Measurements from ENCODE around the gene ARHGAP40. TPM values are rescaled to one million over a fixed set of nuclear protein-coding genes. Genes with fewer than 3 reads are reported as not detected.

Gene ARHGAP40
- total RNA-seq, 2 experiments from 2014 or later = not detected

DNA sequence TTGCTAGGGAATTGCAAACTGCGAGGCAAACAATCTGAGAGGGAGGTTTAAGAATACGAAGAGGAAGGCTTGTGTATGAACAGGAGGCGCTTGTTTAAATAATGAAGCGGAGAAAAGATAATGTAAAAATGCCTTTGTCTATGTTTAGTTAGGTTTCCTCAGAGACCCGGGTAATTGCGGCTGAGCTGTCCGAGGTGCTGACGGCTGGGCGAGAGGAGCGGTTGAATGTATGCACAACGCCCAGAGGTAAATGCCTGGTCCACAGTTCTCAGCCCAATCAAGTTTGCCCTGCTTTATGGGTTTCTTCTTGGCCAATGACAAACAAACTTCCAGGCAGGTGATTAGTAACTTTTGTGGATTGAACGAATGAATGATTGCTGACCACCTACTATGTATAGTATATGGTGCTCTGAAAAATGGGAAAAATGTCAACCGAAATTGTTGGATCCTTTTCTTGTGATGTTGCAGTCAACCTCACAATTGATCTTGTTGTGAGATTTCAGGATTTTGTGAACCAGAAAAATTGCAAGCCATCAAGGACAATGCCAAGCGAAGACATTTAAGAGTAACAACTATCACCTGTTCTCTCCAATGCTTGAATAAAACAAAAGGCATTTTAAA, 84.4 kb downstream of the ARHGAP40 start:
- POLR2A ChIA-PET = interaction anchor here (0.6 kb wide), 1 partner anchor 191 kb away, joined by 3 read pairs; no protein-coding TSS in a partner anchor
- CTCF ChIA-PET = no interaction called here
- Mint-ChIP-seq H3K4me1 (ENCODE audit: low read depth) (no peaks in the 10 kb centered on the region), H3K4me3 (no peak overlapping the region), H3K27ac (no peak overlapping the region), H3K36me3 (ENCODE audit: low read depth) (no peaks in the 10 kb centered on the region), H3K9me3 (peaks cover 5% of the 10 kb centered on the region), H3K27me3 (peaks cover 89% of the 10 kb centered on the region)
- H3K9me3 ChIP-seq (ENCODE audit: control insufficient read depth in 1 of 2, insufficient read depth in 1 of 2, low read length in 2 of 2) = peaks cover 0 to 3% of the 10 kb centered on the region in 2 experiments
- H3K27me3 ChIP-seq (ENCODE audit: control insufficient read depth in 1 of 2, insufficient read depth in 2 of 2, low read length in 2 of 2) = peaks cover 29 to 37% of the 10 kb centered on the region in 2 experiments
- H3K4me3 ChIP-seq (ENCODE audit: low read length) = no peak overlapping the region
- H3K36me3 ChIP-seq (ENCODE audit: insufficient read depth, low read length) = no peaks in the 10 kb centered on the region
- TF ChIP-seq, protein P1, sequence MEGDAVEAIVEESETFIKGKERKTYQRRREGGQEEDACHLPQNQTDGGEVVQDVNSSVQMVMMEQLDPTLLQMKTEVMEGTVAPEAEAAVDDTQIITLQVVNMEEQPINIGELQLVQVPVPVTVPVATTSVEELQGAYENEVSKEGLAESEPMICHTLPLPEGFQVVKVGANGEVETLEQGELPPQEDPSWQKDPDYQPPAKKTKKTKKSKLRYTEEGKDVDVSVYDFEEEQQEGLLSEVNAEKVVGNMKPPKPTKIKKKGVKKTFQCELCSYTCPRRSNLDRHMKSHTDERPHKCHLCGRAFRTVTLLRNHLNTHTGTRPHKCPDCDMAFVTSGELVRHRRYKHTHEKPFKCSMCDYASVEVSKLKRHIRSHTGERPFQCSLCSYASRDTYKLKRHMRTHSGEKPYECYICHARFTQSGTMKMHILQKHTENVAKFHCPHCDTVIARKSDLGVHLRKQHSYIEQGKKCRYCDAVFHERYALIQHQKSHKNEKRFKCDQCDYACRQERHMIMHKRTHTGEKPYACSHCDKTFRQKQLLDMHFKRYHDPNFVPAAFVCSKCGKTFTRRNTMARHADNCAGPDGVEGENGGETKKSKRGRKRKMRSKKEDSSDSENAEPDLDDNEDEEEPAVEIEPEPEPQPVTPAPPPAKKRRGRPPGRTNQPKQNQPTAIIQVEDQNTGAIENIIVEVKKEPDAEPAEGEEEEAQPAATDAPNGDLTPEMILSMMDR (IDR thresholded peaks at IDR 0.05) = no peak
- H3K27ac ChIP-seq (ENCODE audit: low read depth in 1 of 2, low read length in 2 of 2) = no peak overlapping the region
- ATAC-seq (ENCODE audit: poor library complexity) (peak; percentile 55), DNase-seq (peak; percentile 11 to 63 (median 27))
- intact Hi-C loops (cut with DNase I, micrococcal nuclease) = loop anchor here in 1 of 2 experiments (2.0 kb wide), 1 partner anchor 39 kb away; no protein-coding TSS in a partner anchor
- no peaks in the 10 kb centered on the region for H3K4me1 ChIP-seq (ENCODE audit: insufficient read depth, low read length)

DNA sequence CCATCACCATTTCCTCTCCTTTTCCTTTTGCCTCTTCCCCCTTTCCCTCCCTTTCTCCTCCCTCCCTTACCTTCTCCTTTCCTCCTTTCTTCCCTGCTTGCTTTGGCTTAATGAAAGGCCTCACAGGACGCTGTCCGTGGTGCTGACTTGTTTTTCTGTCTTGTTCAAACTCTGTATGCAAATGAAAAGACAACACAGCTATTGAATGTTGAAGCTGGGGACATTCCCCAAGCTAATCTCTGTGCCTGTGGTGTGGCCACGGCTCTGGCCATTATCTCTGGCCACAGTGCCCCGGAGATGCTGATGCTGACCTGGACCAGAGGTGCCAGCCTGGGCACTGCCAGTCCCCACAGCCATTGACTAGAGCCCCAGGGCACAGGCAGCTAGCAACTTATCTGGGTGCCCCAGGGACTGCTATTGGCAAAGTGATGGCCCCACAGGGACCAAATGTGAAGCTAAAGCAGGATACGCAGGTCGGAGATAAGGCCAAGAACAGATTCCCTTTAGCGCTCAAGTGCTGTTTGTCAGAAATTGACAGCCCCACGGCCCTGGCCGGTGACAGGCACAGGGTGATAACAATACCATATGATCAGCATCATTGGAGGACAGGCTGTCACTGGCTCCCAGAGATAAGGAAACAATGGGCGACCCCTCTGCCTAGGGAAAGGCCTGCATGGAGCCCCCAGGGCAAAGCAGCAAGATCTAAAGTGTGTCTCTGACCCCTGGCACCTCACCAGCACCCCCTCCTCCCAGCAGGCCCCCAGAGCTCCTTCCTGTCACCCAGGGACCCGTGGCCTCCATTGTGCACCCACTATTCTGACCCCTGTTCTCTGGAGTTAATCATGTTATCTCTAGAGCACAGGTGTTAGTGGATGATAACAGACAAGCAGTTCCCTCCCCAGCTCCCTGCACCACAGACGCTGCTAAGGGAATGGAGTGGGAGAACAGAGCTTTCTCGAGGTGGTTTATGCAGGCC, 91.1 kb downstream of the ARHGAP40 start:
- Histone ChIP-seq H3K27me3 (ENCODE audit: control insufficient read depth in 1 of 2, insufficient read depth in 2 of 2, low read length in 2 of 2) (peaks cover 13 to 17% of the 10 kb centered on the region in 2 experiments), H3K9me3 (ENCODE audit: control insufficient read depth in 1 of 2, insufficient read depth in 1 of 2, low read length in 2 of 2) (peaks cover 0 to 13% of the 10 kb centered on the region in 2 experiments), H3K36me3 (ENCODE audit: insufficient read depth, low read length) (no peaks in the 10 kb centered on the region), H3K27ac (ENCODE audit: low read depth in 1 of 2, low read length in 2 of 2) (no peak overlapping the region), H3K4me3 (ENCODE audit: low read length) (no peak overlapping the region), H3K4me1 (ENCODE audit: insufficient read depth, low read length) (no peaks in the 10 kb centered on the region)
- H3K9me3 Mint-ChIP-seq = peaks cover 2% of the 10 kb centered on the region
- H3K27ac Mint-ChIP-seq = no peak overlapping the region
- H3K27me3 Mint-ChIP-seq = peaks cover 58% of the 10 kb centered on the region
- peak; percentile 43 for ATAC-seq (ENCODE audit: poor library complexity)
- no peaks in the 10 kb centered on the region for H3K36me3 Mint-ChIP-seq (ENCODE audit: low read depth)
- TF ChIP-seq, protein P1 (IDR thresholded peaks at IDR 0.05) = no peak
- peak; percentile 24 to 69 (median 38) for DNase-seq
- no peak overlapping the region for H3K4me3 Mint-ChIP-seq
- ChIA-PET POLR2A (no interaction called here), CTCF (no interaction called here)
- intact Hi-C loops (cut with DNase I, micrococcal nuclease) = no loop called here
- no peaks in the 10 kb centered on the region for H3K4me1 Mint-ChIP-seq (ENCODE audit: low read depth)

DNA sequence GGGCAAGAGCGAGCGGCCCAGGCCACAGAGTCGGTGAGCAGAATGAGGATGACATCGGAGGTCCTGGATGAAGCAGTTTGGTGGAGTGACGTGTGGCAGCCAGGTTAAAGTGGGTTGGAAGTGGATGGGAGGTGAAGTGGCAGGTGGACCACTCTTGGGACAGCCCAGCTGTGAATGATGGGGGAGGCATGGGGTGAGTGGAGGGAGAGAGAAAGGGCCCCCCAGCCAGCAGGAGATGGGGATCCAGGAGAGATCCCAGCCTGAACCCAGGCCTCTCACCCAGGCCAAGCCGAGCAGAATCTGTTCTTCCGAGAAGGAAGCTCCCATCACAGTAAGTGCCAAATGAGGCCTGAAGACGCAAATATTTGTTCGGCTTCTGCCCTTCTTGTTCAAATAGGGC, 95.7 kb downstream of the ARHGAP40 start:
- no peak overlapping the region for H3K4me3 ChIP-seq (ENCODE audit: low read length)
- ChIA-PET CTCF (no interaction called here), POLR2A (no interaction called here)
- H3K27ac Mint-ChIP-seq = no peak overlapping the region
- ATAC-seq (ENCODE audit: poor library complexity) (no peak), DNase-seq (no peak)
- peaks cover 29% of the 10 kb centered on the region for H3K27me3 Mint-ChIP-seq
- peaks cover 0 to 8% of the 10 kb centered on the region in 2 experiments for H3K9me3 ChIP-seq (ENCODE audit: control insufficient read depth in 1 of 2, insufficient read depth in 1 of 2, low read length in 2 of 2)
- peaks cover 2% of the 10 kb centered on the region for H3K9me3 Mint-ChIP-seq
- no peaks in the 10 kb centered on the region for H3K36me3 Mint-ChIP-seq (ENCODE audit: low read depth)
- H3K27ac ChIP-seq (ENCODE audit: low read depth in 1 of 2, low read length in 2 of 2) = no peak overlapping the region
- TF ChIP-seq, protein P1 (IDR thresholded peaks at IDR 0.05) = no peak
- no peaks in the 10 kb centered on the region for H3K4me1 ChIP-seq (ENCODE audit: insufficient read depth, low read length)
- no peaks in the 10 kb centered on the region for H3K36me3 ChIP-seq (ENCODE audit: insufficient read depth, low read length)
- intact Hi-C loops (cut with DNase I, micrococcal nuclease) = no loop called here
- no peaks in the 10 kb centered on the region for H3K4me1 Mint-ChIP-seq (ENCODE audit: low read depth)
- peaks cover 7 to 15% of the 10 kb centered on the region in 2 experiments for H3K27me3 ChIP-seq (ENCODE audit: control insufficient read depth in 1 of 2, insufficient read depth in 2 of 2, low read length in 2 of 2)
- H3K4me3 Mint-ChIP-seq = no peak overlapping the region

All from CD4-positive, alpha-beta T cell (primary cell).